Body of pancreas (tissue), 4 donors: ENCODE data around the gene CLRN1. TPM values are rescaled to one million over a fixed set of nuclear protein-coding genes. Genes with fewer than 3 reads are reported as not detected.
A peak's percentile ranks its signal among the peaks of the same experiment; 100 is the strongest.

Source experiments
- ATAC-seq: fragments of 150-250 bp; one replicate; pipeline ENCODE4 v1.9.1; 2016
- DNase-seq, 4 donors: peaks; one replicate each; pipeline ENCODE4 v3.0.0-alpha.2; 2019
- H3K27ac ChIP-seq, 4 donors: fragments of 200-600 bp; sonication (generic); 1 replicate in 3 of 4; 2 replicates in 1 of 4; pipeline versions ENCODE4 v1.5.1 to v1.6.1; 2016 to 2019; ENCODE audit warnings: mild to moderate bottlenecking in 1 of 4, mixed read lengths in 1 of 4, moderate library complexity in 1 of 4
- H3K27me3 ChIP-seq, 2 donors: fragments of 200-600 bp; sonication (generic); one replicate each; pipeline ENCODE4 v1.6.0; 2016; ENCODE audit warnings: mild to moderate bottlenecking in 1 of 2
- H3K36me3 ChIP-seq, 2 donors: fragments of 200-600 bp; sonication (generic); replicated peaks in 1 of 2; 2 replicates each; pipeline ENCODE4 v1.5.1; 2016; ENCODE audit warnings: low read depth in 2 of 2; ENCODE audit not compliant: insufficient read depth in 1 of 2
- H3K4me1 ChIP-seq: fragments of 200-600 bp; sonication (generic); one replicate; pipeline ENCODE4 v1.6.0; 2016
- H3K4me3 ChIP-seq, 2 donors: fragments of 200-600 bp; sonication (generic); 1 replicate in 1 of 2; 2 replicates in 1 of 2; pipeline ENCODE4 v1.5.1; 2016 to 2019
- H3K9me3 ChIP-seq, 3 donors: fragments of 200-600 bp; sonication (generic); 1 replicate in 2 of 3; 2 replicates in 1 of 3; pipeline ENCODE4 v1.5.1; 2016
- CTCF ChIP-seq, 7 experiments: fragments of 450-650 bp in 4 of 7; fragments of 200-600 bp in 3 of 7; sonication (generic) in 3 of 7; IDR thresholded peaks; one replicate each; pipeline ENCODE4 v1.5.1; 2016 to 2019; ENCODE audit warnings: antibody characterized with exemption in 7 of 7
- POLR2A ChIP-seq, 3 donors: fragments of 450-650 bp; IDR thresholded peaks; one replicate each; pipeline ENCODE4 v1.6.1; 2016; ENCODE audit warnings: antibody characterized with exemption in 3 of 3, mild to moderate bottlenecking in 2 of 3
- WGBS, 2 donors: methylation state at CpG; one replicate each; pipeline ENCODE4 v1.1.5; 2017; 5-methylcytosine and 5-hydroxymethylcytosine counted together
- intact Hi-C: fragments of 100-400 bp; cut with DNase I; formaldehyde crosslinking; loops from one replicate; pipeline ENCODE4 v1.15.1; 2023
- total RNA-seq, 2 donors: library from RNA; depleted of rRNA; stranded (reverse); fragments of >200 nt; gene quantifications; one replicate each; pipeline ENCODE4 v1.1.0, GENCODE V29; 2016

CLRN1 gene
- total RNA-seq, 2 donors from 2014 or later, result not detected

DNA sequence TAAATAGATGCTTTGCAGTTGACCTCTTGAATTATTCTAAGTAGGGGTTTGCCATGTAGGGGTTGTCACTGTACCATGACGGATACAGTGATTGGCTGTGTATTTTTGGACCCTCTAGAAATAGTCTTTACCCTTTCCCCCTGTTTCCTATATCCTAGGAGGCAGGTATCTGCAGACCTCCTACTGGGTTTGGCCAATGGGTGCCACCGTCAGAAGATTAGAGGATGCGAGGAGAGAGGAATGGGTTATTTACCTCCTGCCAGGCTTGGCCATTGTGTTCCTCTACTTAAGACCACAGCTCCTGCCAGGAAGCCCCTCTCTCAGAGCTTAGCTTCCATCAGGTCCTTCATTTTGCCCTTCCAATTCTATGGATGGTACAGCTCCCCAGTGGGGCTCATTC, 40.2 kb upstream of the CLRN1 start:
- H3K4me3 ChIP-seq, result no peak overlapping the region
- WGBS, 2 donors, result 62 to 63% methylated on average over 3 of the region's 3 CpGs
- ATAC-seq, result no peak
- TF ChIP-seq POLR2A (IDR thresholded peaks at IDR 0.05), result no peak
- no peak for TF ChIP-seq CTCF (IDR thresholded peaks at IDR 0.05)
- intact Hi-C loops, result no loop called here
- no peaks in the 10 kb centered on the region for H3K27me3 ChIP-seq
- H3K4me1 ChIP-seq, result no peaks in the 10 kb centered on the region
- H3K9me3 ChIP-seq, result no peaks in the 10 kb centered on the region
- no peaks in the 10 kb centered on the region for H3K36me3 ChIP-seq
- H3K27ac ChIP-seq, result no peak overlapping the region
- DNase-seq, result no peak

GRCh38 chr3:151011427-151011826, 38.9 kb upstream of the CLRN1 start:
- WGBS, 2 donors, result 24 to 31% methylated on average over 4 of the region's 4 CpGs
- DNase-seq (peak in 1 of 4 donors; percentile 3), ATAC-seq (no peak)
- Histone ChIP-seq H3K9me3 (no peaks in the 10 kb centered on the region), H3K27me3 (no peaks in the 10 kb centered on the region), H3K36me3 (no peaks in the 10 kb centered on the region), H3K4me3 (no peak overlapping the region), H3K27ac (no peak overlapping the region), H3K4me1 (no peaks in the 10 kb centered on the region)
- TF ChIP-seq CTCF (IDR thresholded peaks at IDR 0.05) (no peak), POLR2A (IDR thresholded peaks at IDR 0.05) (no peak)
- intact Hi-C loops, result no loop called here

- no peak overlapping the region for H3K27ac ChIP-seq
- DNase-seq, result no peak
- WGBS, 2 donors, result 72 to 83% methylated on average over 4 of the region's 4 CpGs
- no peaks in the 10 kb centered on the region for H3K9me3 ChIP-seq
- H3K4me3 ChIP-seq, result no peak overlapping the region
- H3K27me3 ChIP-seq, result no peaks in the 10 kb centered on the region
- intact Hi-C loops, result no loop called here
- H3K36me3 ChIP-seq, result no peaks in the 10 kb centered on the region
- H3K4me1 ChIP-seq, result no peaks in the 10 kb centered on the region
- TF ChIP-seq CTCF (IDR thresholded peaks at IDR 0.05) (no peak), POLR2A (IDR thresholded peaks at IDR 0.05) (no peak)
- ATAC-seq, result no peak
Measured at GRCh38 chr3:151009981-151010380, 37.5 kb upstream of the CLRN1 start.

DNA sequence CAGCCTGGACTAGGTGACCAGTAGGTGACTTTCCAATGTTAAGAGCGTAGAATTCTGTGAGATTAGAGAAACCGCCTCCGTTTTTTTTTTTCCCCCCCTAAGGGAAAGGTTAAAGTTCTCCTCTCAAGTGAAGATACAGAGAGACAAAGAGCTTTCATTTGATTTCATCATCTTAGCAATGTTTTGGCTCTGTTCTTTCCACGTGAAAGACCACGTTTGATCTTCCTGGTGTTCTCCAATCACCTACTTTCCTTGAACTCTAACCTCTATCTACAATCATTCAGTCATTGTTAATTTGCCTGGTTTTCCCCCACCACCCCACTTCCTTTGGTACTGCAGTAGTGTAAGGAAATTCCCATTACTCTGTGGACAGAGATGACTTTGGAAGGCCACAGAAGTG, 36.9 kb upstream of the CLRN1 start:
- no peaks in the 10 kb centered on the region for H3K9me3 ChIP-seq
- no peak for TF ChIP-seq POLR2A (IDR thresholded peaks at IDR 0.05)
- TF ChIP-seq CTCF (IDR thresholded peaks at IDR 0.05), result no peak
- WGBS, 2 donors, result 78 to 82% methylated on average over 5 of the region's 5 CpGs
- H3K4me1 ChIP-seq, result no peaks in the 10 kb centered on the region
- H3K36me3 ChIP-seq, result no peaks in the 10 kb centered on the region
- intact Hi-C loops, result no loop called here
- ATAC-seq (no peak), DNase-seq (no peak)
- H3K27ac ChIP-seq, result no peak overlapping the region
- H3K4me3 ChIP-seq, result no peak overlapping the region
- no peaks in the 10 kb centered on the region for H3K27me3 ChIP-seq

GRCh38 chr3:151008699-151009098, 36.2 kb upstream of the CLRN1 start:
- intact Hi-C loops, result no loop called here
- DNase-seq, result no peak
- no peak for ATAC-seq
- Histone ChIP-seq H3K9me3 (no peaks in the 10 kb centered on the region), H3K36me3 (no peaks in the 10 kb centered on the region), H3K4me3 (no peak overlapping the region), H3K27me3 (no peaks in the 10 kb centered on the region), H3K27ac (no peak overlapping the region), H3K4me1 (peaks cover under 1% of the 10 kb centered on the region)
- TF ChIP-seq CTCF (IDR thresholded peaks at IDR 0.05), result no peak
- no peak for TF ChIP-seq POLR2A (IDR thresholded peaks at IDR 0.05)
- 54 to 55% methylated on average over 2 of the region's 2 CpGs for WGBS, 2 donors
